K562 (cell line): ENCODE results near the gene CDC27. TPM values are rescaled to one million over a fixed set of nuclear protein-coding genes. Genes with fewer than 3 reads are reported as not detected.

Experiments used
- ASH1L ChIP-seq: fragments of 450-650 bp; IDR thresholded peaks from 2 replicates; pipeline ENCODE4 v1.6.1; 2018; ENCODE audit warnings: borderline replicate concordance, mild to moderate bottlenecking, low read depth; ENCODE audit not compliant: partially characterized antibody
- DNMT1 ChIP-seq: fragments of 450-650 bp; IDR thresholded peaks from 2 replicates; pipeline ENCODE4 v1.6.1; 2016; ENCODE audit warnings: antibody characterized with exemption, mild to moderate bottlenecking
- FOXK1 ChIP-seq: sonication (generic); formaldehyde crosslinking; IDR thresholded peaks from 2 replicates; pipeline ENCODE4 v1.8.0; 2022; ENCODE audit warnings: missing genetic modification reagents, mild to moderate bottlenecking, borderline replicate concordance
- GATAD2A ChIP-seq: fragments of 450-650 bp; IDR thresholded peaks from 2 replicates; pipeline ENCODE4 v1.6.1; 2017
- HMG20A ChIP-seq: fragments of 450-650 bp; formaldehyde crosslinking; conservative IDR thresholded peaks from 2 replicates; pipeline ENCODE4 v1.4.0; 2020; ENCODE audit warnings: mild to moderate bottlenecking, mixed read lengths
- JUND ChIP-seq, 2 experiments: IDR thresholded peaks; 2 replicates in 1 of 2; 3 replicates in 1 of 2; pipeline ENCODE4 v1.6.1; 2011; ENCODE audit warnings: borderline replicate concordance in 2 of 2, low read depth in 2 of 2, low read length in 2 of 2, improper control_type of control experiment in 1 of 2, missing biosample characterization in 1 of 2, missing genetic modification characterization in 1 of 2, missing genetic modification reagents in 1 of 2
- KDM2B ChIP-seq: fragments of 250-450 bp; sonication (Bioruptor Pico); IDR thresholded peaks from 2 replicates; pipeline ENCODE4 v1.8.0; 2021; ENCODE audit warnings: mild to moderate bottlenecking, moderate library complexity
- KLF1 ChIP-seq: fragments of 450-650 bp; IDR thresholded peaks from 2 replicates; pipeline ENCODE4 v1.6.1; 2016; ENCODE audit warnings: missing genetic modification characterization, missing compliant biosample characterization
- KLF10 ChIP-seq: fragments of 250-450 bp; sonication (Bioruptor Pico); IDR thresholded peaks from 2 replicates; pipeline ENCODE4 v1.6.1; 2021; ENCODE audit warnings: matching md5 sums
- MAFK ChIP-seq: IDR thresholded peaks from 2 replicates; pipeline ENCODE4 v1.6.1; 2011; ENCODE audit warnings: low read length, improper control_type of control experiment
- MXI1 ChIP-seq: IDR thresholded peaks from 2 replicates; pipeline ENCODE4 v1.6.1; 2011; ENCODE audit warnings: low read depth, mild to moderate bottlenecking, improper control_type of control experiment, low read length
- NFIC ChIP-seq: fragments of 450-650 bp; IDR thresholded peaks from 2 replicates; pipeline ENCODE4 v1.6.1; 2017; ENCODE audit warnings: mild to moderate bottlenecking, inconsistent platforms
- NFXL1 ChIP-seq: fragments of 450-650 bp; formaldehyde crosslinking; IDR thresholded peaks from 2 replicates; pipeline ENCODE4 v1.4.0; 2021; ENCODE audit warnings: mild to moderate bottlenecking
- PURB ChIP-seq: sonication (generic); formaldehyde crosslinking; IDR thresholded peaks from 2 replicates; pipeline ENCODE4 v1.9.0; 2021; ENCODE audit warnings: low read depth, mild to moderate bottlenecking, missing genetic modification reagents
- RFX1 ChIP-seq: fragments of 450-650 bp; IDR thresholded peaks from 2 replicates; pipeline ENCODE4 v1.6.1; 2016; ENCODE audit warnings: mild to moderate bottlenecking, moderate library complexity
- SMARCA4 ChIP-seq: fragments of 450-650 bp; IDR thresholded peaks from 2 replicates; pipeline ENCODE4 v1.6.1; 2016
- SMC3 ChIP-seq: conservative IDR thresholded peaks from 2 replicates; pipeline ENCODE4 v1.6.1; 2011; ENCODE audit warnings: low read depth, low read length, improper control_type of control experiment; ENCODE audit not compliant: insufficient read depth
- SRSF9 ChIP-seq: fragments of 200-400 bp; formaldehyde crosslinking; IDR thresholded peaks from 2 replicates; pipeline ENCODE4 v1.6.1; 2017; ENCODE audit warnings: low read depth, low read length, borderline replicate concordance
- STAG1 ChIP-seq: sonication (generic); formaldehyde crosslinking; IDR thresholded peaks from 2 replicates; pipeline ENCODE4 v1.5.0; 2020; ENCODE audit warnings: missing genetic modification reagents, borderline replicate concordance
- TBP ChIP-seq: optimal IDR thresholded peaks from 2 replicates; pipeline ENCODE3; 2011; ENCODE audit warnings: low read depth, low read length, improper control_type of control experiment
- TEAD1 ChIP-seq, 2 experiments: fragments of 450-650 bp in 1 of 2; sonication (generic) in 1 of 2; formaldehyde crosslinking; IDR thresholded peaks; 2 replicates each; pipeline versions ENCODE4 v1.4.0 to v1.8.0; 2020 to 2022; ENCODE audit warnings: mild to moderate bottlenecking in 2 of 2, missing genetic modification reagents in 1 of 2
- TFE3 ChIP-seq: fragments of 450-650 bp; formaldehyde crosslinking; IDR thresholded peaks from 2 replicates; pipeline ENCODE4 v1.4.0; 2020; ENCODE audit warnings: mild to moderate bottlenecking, mixed read lengths
- XRCC5 ChIP-seq: fragments of 200-400 bp; formaldehyde crosslinking; IDR thresholded peaks from 2 replicates; pipeline ENCODE4 v1.6.1; 2017; ENCODE audit warnings: low read depth, mild to moderate bottlenecking, low read length
- ZFX ChIP-seq: sonication (generic); formaldehyde crosslinking; IDR thresholded peaks from 2 replicates; pipeline ENCODE4 v1.8.0; 2022; ENCODE audit warnings: mild to moderate bottlenecking, missing genetic modification reagents, moderate library complexity
- ZNF175 ChIP-seq: fragments of 200-800 bp; sonication (Bioruptor generic); IDR thresholded peaks from 2 replicates; pipeline ENCODE4 v1.6.1; 2016; ENCODE audit warnings: low read depth, mild to moderate bottlenecking, missing genetic modification characterization, missing compliant biosample characterization
- ZNF23 ChIP-seq: fragments of 250-450 bp; sonication (Bioruptor Pico); IDR thresholded peaks from 2 replicates; pipeline ENCODE4 v1.4.0; 2020; ENCODE audit warnings: mild to moderate bottlenecking
- ZNF280B ChIP-seq: fragments of 250-450 bp; sonication (Bioruptor Pico); IDR thresholded peaks from 2 replicates; pipeline ENCODE4 v1.5.1; 2021; ENCODE audit warnings: mild to moderate bottlenecking
- ZNF445 ChIP-seq: fragments of 250-450 bp; sonication (Bioruptor Pico); IDR thresholded peaks from 2 replicates; pipeline ENCODE4 v1.4.0; 2020; ENCODE audit warnings: low read depth, mild to moderate bottlenecking, moderate library complexity
- ZNF561 ChIP-seq: fragments of 450-650 bp; formaldehyde crosslinking; conservative IDR thresholded peaks from 2 replicates; pipeline ENCODE4 v1.4.0; 2020; ENCODE audit warnings: mild to moderate bottlenecking, moderate library complexity
- ZNF780A ChIP-seq: fragments of 250-450 bp; sonication (Bioruptor Pico); IDR thresholded peaks from 2 replicates; pipeline ENCODE4 v1.5.0; 2021; ENCODE audit warnings: mild to moderate bottlenecking
- ZNF79 ChIP-seq: fragments of 250-450 bp; sonication (Bioruptor Pico); IDR thresholded peaks from 2 replicates; pipeline ENCODE4 v1.4.0; 2020; ENCODE audit warnings: low read depth, mild to moderate bottlenecking, moderate library complexity
- polyA plus RNA-seq, 8 experiments: library from polyadenylated mRNA; depleted of rRNA in 4 of 8; stranded (reverse) in 5 of 8; unstranded in 3 of 8; fragments of >200 nt; fragmentation: Nextera tagmentation in 2 of 8; fragmentation: Illumina TruSeq in 1 of 8; extraction: Ambion mirVana in 2 of 8; extraction: Trizol in 1 of 8; gene quantifications; 2 replicates each; pipeline versions ENCODE4 v1.2.1 to v1.2.3, GENCODE V29; 2011 to 2014; ENCODE audit warnings: inconsistent platforms in 1 of 8, missing spikeins in 1 of 8
- total RNA-seq, 7 experiments: library from RNA; depleted of rRNA in 6 of 7; stranded (reverse); fragments of >200 nt in 6 of 7; fragmentation: Illumina TruSeq in 2 of 7; extraction: Trizol in 2 of 7; gene quantifications; 2 replicates each; pipeline versions ENCODE4 v1.2.1 to v1.2.3, GENCODE V29; 2011 to 2021; ENCODE audit warnings: low replicate concordance in 1 of 7

Gene CDC27
- total and polyA plus RNA-seq, 9 of the 15 experiments (the other 6 are each of a cell fraction or from before 2014, with no cell fraction given): 28.6 to 155 (median 94.1) TPM

GRCh38 chr17:47210105-47210504 lies 21.0 kb upstream of the CDC27 start (continued):
- TF ChIP-seq SMC3 (no peak), ZNF280B (CRISPR knock-in tag) (no peak), KLF1 (tag) (no peak), NFXL1 (CRISPR knock-in tag) (no peak), DNMT1 (no peak), SRSF9 (no peak), ZNF175 (CRISPR knock-in tag) (peak; percentile 49; the same call in 1 of the 2 replicates), ZNF79 (no peak), NFIC (no peak), ZNF23 (CRISPR knock-in tag) (no peak), JUND (IDR thresholded peaks at IDR 0.05; ENCODE audit: borderline replicate concordance, low read depth, low read length) (no peak), JUND (tag; IDR thresholded peaks at IDR 0.05; ENCODE audit: borderline replicate concordance, low read depth, low read length) (0 out of 3 replicates have a peak, but pooled peaks have one; percentile 3), FOXK1 (CRISPR knock-in tag) (no peak), ZNF780A (CRISPR knock-in tag) (no peak), GATAD2A (no peak), TFE3 (CRISPR knock-in tag) (no peak), HMG20A (CRISPR knock-in tag) (no peak), MXI1 (no peak), SMARCA4 (peak; percentile 37; the same call in 1 of the 2 replicates), KLF10 (CRISPR knock-in tag) (no peak), STAG1 (CRISPR knock-in tag) (no peak), TBP (peak; percentile 28), ZFX (CRISPR knock-in tag) (peak; percentile 67), KDM2B (CRISPR knock-in tag) (no peak), ZNF561 (CRISPR knock-in tag) (no peak), XRCC5 (no peak), ZNF445 (CRISPR knock-in tag) (no peak), TEAD1 (CRISPR knock-in tag; IDR thresholded peaks at IDR 0.05) (no peak), ASH1L (no peak), MAFK (peak; percentile 91), PURB (CRISPR knock-in tag) (no peak), RFX1 (no peak)
